ENCODE results near the gene CD2. TPM values are rescaled to one million over a fixed set of nuclear protein-coding genes. Genes with fewer than 3 reads are reported as not detected.

Gene CD2
- total RNA-seq, 2 experiments from 2014 or later, result 291 TPM

DNA sequence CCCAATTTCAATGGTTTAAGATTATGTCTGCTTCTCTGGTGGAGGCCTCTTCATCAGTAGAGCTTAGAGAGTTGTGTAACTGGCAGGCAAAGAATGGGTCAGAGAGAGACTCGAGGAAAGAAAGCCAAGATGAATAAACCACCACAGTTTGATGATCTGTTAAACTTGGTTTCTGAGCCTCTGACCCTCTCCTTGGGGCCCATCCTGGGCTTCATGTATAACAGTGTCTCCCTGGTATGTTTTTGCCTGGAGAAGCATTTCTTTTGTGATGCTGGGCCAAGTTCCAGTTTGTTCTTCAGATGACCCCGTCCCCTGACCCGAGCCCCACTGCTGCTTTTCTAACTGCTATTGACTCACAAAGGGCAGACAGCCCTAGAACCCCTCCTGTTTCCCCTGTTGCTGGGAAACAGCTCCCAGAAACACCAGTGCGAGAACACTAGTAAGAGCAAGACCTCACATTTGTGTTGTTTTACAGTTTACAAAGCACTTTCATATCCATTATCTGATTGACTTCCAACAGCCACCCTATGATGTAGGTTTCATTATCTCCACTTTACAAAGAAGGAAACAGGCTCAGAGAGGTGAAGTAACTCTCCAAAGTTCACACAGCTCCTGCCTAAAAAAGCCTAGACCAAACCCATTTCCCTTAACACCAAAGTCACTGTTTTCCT, 9.0 kb downstream of the CD2 start:
- Mint-ChIP-seq H3K4me1 (peaks cover 79% of the 10 kb centered on the region), H3K27ac (peak overlapping the region; percentile 99), H3K9me3 (no peaks in the 10 kb centered on the region), H3K36me3 (peaks cover 97% of the 10 kb centered on the region), H3K4me3 (peak overlapping the region; percentile 78), H3K27me3 (peaks cover 7% of the 10 kb centered on the region)
- DNase-seq, result peak; percentile 73

DNA sequence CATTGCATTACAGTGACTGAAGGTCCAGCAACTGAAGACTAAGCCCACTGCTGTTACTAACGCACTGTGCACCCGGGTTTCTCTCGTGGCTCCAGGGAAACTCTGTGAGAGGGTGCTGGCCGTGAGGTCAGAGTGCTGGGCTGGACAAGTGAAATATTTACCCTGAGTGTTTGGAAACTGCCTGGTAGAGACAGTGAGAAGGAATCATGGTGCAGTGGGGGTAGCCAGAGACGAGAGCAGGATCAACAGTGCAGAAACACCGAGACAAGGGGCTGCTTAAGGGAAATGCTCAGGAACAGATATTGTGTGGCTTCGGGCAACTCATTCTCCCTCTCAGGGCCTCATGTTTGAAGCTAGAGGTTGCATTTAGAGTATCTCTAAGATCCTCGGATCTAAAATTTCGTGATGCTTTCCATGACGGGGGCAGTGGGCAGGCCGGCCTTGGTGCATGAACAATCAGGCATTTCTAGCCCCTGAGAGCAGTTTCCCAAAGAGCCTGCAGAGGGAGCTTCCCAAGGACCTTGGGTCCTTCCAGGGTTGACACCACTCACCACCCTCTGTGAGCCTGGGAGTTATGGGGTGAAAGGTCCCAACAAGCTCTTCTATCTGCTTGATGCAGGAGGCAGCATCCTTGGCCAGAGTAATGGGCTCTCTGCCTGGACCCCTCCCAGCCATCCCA, 9.7 kb downstream of the CD2 start:
- peak; percentile 78 for DNase-seq
- Mint-ChIP-seq H3K9me3 (no peaks in the 10 kb centered on the region), H3K27me3 (peaks cover 7% of the 10 kb centered on the region), H3K27ac (peak overlapping the region; percentile 99), H3K36me3 (peaks cover 97% of the 10 kb centered on the region), H3K4me1 (peaks cover 85% of the 10 kb centered on the region), H3K4me3 (peak overlapping the region; percentile 78)

DNA sequence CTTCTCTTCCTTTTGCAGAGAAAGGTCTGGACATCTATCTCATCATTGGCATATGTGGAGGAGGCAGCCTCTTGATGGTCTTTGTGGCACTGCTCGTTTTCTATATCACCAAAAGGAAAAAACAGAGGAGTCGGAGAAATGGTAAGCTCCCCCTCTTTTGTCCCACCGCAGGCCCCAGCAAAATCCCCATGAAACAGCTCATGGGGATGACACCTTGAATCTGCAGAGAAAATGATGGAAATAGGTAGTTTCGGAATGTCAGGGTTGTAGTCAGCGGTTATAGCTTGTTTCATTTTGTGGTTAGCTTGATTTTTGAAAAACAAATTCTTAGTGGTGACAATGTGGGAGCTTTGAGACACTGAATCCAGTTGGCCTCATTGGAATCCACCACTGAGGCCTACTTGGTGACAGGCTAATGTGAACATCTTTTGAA, 10.3 kb downstream of the CD2 start:
- H3K9me3 Mint-ChIP-seq, result no peaks in the 10 kb centered on the region
- peaks cover 7% of the 10 kb centered on the region for H3K27me3 Mint-ChIP-seq
- peak overlapping the region; percentile 78 for H3K4me3 Mint-ChIP-seq
- peaks cover 91% of the 10 kb centered on the region for H3K4me1 Mint-ChIP-seq
- H3K27ac Mint-ChIP-seq, result peak overlapping the region; percentile 99
- H3K36me3 Mint-ChIP-seq, result peaks cover 97% of the 10 kb centered on the region
- peak; percentile 79 for DNase-seq

DNA sequence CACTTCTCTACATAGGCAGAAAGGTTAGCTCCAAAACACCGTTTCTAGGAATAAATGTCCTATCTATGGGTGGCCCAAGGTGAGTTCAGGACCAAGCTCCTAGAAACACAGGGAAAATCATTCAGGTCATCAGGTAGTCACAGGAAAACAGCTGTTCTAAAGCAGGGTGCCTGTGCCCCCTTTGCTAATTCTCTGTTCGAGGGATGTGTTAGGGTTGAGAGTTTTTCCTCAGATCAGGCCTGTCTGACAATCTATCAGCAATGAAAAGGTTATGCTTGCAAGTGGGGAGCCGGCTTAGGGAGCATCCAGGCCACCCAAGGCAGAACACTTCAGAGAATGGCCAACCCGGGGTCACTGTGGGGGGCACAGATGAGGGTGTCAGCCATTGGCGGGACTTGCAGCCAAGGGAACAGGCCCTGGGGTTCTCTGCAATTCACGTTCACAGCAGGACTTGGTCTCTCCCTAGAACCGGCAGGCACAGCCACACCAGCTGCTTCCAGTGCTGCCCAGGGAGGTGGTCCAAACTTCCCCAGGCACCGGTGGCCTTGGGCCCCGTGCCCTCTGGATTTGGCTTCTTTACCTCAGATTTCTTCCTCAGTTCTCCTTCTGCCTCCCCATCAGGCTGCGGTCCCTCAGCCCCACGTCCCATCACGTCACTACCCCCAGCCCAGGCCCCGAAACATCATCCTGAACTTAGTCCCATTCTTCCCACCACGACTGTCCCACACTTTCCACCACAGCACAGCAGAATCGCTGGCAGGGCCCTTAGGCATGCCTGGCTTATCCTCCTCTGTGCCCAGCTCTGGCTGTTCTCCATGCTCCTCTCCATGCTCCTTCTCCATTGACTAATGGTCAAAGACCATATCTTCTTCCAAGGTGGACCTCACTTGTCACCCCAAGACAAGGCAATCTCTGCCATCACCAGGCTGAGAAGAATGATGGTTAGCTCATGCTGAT, 11.0 kb downstream of the CD2 start:
- peaks cover 7% of the 10 kb centered on the region for H3K27me3 Mint-ChIP-seq
- no peak for DNase-seq
- peaks cover 95% of the 10 kb centered on the region for H3K4me1 Mint-ChIP-seq

DNA sequence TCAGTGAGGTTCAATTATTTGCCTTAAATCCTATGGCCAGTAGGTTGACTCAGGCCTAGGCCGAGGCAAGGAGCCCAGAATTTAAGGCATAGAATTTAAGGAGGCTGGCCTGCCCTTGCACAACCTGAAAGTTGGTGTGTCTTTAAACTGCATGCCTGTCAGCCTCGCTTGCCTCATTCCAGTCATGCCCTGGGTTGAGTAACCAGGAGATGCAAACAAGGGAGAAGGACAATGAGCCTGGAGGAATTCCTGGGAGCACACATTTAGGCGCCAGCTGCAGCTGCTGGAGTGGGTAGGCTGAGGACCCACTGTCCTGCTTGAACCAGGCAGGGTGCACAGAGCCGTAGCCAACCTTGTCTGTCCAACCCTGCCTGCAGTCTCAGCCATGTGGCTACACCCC, 11.7 kb downstream of the CD2 start:
- DNase-seq, result no peak
- peaks cover 94% of the 10 kb centered on the region for H3K4me1 Mint-ChIP-seq
- peaks cover 7% of the 10 kb centered on the region for H3K27me3 Mint-ChIP-seq
- H3K4me3 Mint-ChIP-seq, result peak overlapping the region; percentile 78
- peaks cover 88% of the 10 kb centered on the region for H3K36me3 Mint-ChIP-seq
- H3K27ac Mint-ChIP-seq, result peak overlapping the region; percentile 99
- H3K9me3 Mint-ChIP-seq, result no peaks in the 10 kb centered on the region

More for the DNA sequence above, 11.0 kb downstream of the CD2 start:
- Mint-ChIP-seq H3K9me3 (no peaks in the 10 kb centered on the region), H3K27ac (peak overlapping the region; percentile 99), H3K36me3 (peaks cover 96% of the 10 kb centered on the region), H3K4me3 (peak overlapping the region; percentile 78)

DNA sequence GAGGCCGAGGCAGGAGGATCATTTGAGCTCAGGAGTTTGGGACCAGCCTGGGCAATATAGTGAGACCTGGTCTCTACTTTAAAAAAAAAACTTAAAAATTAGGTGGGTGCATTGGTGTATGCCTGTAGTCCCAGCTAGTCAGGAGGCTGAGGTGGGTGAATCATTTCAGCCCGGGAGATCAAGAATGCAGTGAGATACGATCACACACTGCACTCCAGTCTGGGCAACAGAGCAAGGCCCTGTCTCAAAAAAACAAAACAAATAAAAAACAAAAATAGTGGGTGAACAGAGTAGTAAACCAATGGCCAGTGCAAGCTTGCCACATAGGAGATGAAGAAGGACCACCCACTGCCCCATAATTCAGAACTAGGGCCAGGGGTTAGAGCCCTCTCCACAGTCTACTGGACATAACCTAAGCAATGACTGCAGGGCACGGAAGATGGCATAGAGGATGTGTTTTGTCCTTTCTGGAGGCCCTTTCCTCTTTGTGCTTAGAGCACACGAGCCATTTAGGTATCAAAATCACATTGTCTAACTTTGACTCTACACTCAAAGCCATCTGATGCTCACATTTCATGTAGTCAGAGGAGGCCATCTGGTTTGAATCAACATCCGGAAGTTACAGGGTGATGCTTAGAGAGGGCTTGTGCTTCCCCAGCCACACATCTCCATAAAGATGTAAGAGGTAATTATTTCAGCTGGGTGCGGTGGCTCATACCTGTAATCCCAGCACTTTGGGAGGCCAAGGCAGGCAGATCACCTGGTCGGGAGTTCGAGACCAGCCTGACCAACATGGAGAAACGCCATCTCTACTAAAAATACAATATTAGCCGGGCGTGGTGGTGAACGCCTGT, 12.6 kb downstream of the CD2 start:
- no peak for DNase-seq
- H3K4me3 Mint-ChIP-seq, result peak overlapping the region; percentile 78
- H3K27ac Mint-ChIP-seq, result peak overlapping the region; percentile 99
- H3K9me3 Mint-ChIP-seq, result no peaks in the 10 kb centered on the region
- H3K36me3 Mint-ChIP-seq, result peaks cover 85% of the 10 kb centered on the region
- peaks cover 7% of the 10 kb centered on the region for H3K27me3 Mint-ChIP-seq
- peaks cover 94% of the 10 kb centered on the region for H3K4me1 Mint-ChIP-seq

DNA sequence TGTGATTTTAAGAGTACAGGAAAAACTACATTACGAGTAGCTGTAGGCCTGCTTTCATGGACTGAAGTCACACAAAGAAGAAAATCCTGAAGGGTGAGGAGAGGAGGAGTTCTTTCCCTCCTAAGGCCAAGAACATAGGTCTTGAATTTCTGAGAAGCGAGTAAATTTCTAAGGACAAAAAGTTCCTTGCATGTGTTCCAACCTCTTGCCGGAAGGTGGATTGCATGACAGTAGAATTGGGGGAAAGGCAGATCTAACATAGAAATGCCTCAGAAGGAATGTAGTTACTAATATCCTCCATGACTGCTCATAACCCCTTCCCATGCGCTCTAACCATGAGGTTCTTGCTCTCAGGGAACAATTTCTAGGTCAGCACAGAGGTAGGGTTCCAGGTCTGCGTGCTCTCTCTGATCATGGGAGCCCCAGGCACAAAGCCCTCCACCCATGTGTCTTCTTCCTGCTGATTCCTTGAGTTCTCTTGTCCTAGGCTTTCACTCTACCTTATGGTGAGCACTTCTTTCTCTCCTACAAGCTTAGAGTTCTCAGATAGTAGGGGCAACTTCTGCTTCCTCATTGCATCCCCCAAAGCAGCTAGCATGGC, 13.7 kb downstream of the CD2 start:
- H3K4me3 Mint-ChIP-seq, result peak overlapping the region; percentile 78
- H3K9me3 Mint-ChIP-seq, result peaks cover 5% of the 10 kb centered on the region
- peaks cover 94% of the 10 kb centered on the region for H3K4me1 Mint-ChIP-seq
- peaks cover 85% of the 10 kb centered on the region for H3K36me3 Mint-ChIP-seq
- no peak for DNase-seq
- H3K27ac Mint-ChIP-seq, result peak overlapping the region; percentile 99
- peaks cover 7% of the 10 kb centered on the region for H3K27me3 Mint-ChIP-seq

DNA sequence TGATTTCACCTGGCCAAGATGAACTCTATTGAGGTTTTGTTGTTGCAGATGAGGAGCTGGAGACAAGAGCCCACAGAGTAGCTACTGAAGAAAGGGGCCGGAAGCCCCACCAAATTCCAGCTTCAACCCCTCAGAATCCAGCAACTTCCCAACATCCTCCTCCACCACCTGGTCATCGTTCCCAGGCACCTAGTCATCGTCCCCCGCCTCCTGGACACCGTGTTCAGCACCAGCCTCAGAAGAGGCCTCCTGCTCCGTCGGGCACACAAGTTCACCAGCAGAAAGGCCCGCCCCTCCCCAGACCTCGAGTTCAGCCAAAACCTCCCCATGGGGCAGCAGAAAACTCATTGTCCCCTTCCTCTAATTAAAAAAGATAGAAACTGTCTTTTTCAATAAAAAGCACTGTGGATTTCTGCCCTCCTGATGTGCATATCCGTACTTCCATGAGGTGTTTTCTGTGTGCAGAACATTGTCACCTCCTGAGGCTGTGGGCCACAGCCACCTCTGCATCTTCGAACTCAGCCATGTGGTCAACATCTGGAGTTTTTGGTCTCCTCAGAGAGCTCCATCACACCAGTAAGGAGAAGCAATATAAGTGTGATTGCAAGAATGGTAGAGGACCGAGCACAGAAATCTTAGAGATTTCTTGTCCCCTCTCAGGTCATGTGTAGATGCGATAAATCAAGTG, 14.3 kb downstream of the CD2 start:
- Mint-ChIP-seq H3K9me3 (peaks cover 11% of the 10 kb centered on the region), H3K4me1 (peaks cover 94% of the 10 kb centered on the region), H3K27ac (peak overlapping the region; percentile 99), H3K36me3 (peaks cover 85% of the 10 kb centered on the region), H3K4me3 (peak overlapping the region; percentile 78), H3K27me3 (peaks cover 7% of the 10 kb centered on the region)
- no peak for DNase-seq

DNA sequence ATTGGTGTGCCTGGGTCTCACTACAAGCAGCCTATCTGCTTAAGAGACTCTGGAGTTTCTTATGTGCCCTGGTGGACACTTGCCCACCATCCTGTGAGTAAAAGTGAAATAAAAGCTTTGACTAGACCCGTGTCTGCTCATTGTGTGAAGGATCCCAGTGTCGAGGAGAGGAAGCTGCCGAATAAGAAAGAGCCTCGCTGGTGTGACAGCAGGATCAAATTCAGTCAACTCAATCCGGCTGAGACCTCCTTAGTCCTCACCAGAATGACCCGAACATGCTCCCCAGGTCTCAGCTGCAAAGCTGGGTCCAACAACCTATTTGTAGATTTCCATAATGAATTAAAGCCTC, 14.8 kb downstream of the CD2 start:
- H3K36me3 Mint-ChIP-seq, result peaks cover 86% of the 10 kb centered on the region
- no peak for DNase-seq
- H3K4me1 Mint-ChIP-seq, result peaks cover 91% of the 10 kb centered on the region
- H3K27ac Mint-ChIP-seq, result peak overlapping the region; percentile 99
- peaks cover 12% of the 10 kb centered on the region for H3K9me3 Mint-ChIP-seq
- peak overlapping the region; percentile 78 for H3K4me3 Mint-ChIP-seq
- peaks cover 7% of the 10 kb centered on the region for H3K27me3 Mint-ChIP-seq

DNA sequence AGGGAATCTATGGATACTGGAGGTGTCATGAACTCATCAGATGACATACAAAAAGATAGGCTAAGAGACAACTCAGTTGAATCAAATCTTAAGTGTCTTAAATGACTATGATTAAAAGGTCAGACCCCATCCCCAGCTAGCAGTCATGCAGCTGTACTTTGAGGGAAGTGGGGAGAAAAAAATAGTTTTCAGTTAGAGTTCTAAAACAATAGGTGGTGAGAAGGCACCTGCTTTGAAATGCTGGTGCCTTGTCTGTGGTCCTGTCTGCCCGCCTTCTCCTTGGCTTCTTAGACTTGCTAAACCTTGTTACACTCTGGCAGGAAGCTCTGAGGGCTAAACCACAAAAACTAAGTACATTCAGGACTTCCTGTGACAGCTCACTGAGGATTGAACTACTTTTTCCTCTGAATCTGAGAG, 15.3 kb downstream of the CD2 start:
- peaks cover 91% of the 10 kb centered on the region for H3K4me1 Mint-ChIP-seq
- peaks cover 86% of the 10 kb centered on the region for H3K36me3 Mint-ChIP-seq
- peaks cover 4% of the 10 kb centered on the region for H3K27me3 Mint-ChIP-seq
- H3K27ac Mint-ChIP-seq, result peak overlapping the region; percentile 99
- peak; percentile 73 for DNase-seq
- peak overlapping the region; percentile 78 for H3K4me3 Mint-ChIP-seq
- H3K9me3 Mint-ChIP-seq, result peaks cover 17% of the 10 kb centered on the region

DNA sequence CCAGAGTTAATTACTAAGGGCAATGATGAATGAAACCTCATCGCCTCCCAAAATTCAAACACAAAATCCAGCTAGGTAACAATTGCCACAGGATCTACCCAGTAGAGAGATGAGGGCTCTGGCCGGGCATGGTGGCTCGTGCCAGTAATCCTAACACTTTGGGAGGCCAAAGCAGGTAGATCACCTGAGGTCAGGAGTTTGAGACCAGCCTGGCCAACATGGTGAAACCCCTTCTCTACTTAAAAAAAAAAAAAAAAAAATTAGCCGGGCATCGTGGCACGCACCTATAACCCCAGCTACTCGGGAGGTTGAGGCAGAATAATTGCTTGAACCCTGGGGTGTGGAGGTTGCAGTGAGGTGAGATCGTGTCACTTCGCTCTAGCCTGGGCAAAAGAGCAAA, 15.8 kb downstream of the CD2 start:
- H3K27me3 Mint-ChIP-seq, result no peaks in the 10 kb centered on the region

DNA sequence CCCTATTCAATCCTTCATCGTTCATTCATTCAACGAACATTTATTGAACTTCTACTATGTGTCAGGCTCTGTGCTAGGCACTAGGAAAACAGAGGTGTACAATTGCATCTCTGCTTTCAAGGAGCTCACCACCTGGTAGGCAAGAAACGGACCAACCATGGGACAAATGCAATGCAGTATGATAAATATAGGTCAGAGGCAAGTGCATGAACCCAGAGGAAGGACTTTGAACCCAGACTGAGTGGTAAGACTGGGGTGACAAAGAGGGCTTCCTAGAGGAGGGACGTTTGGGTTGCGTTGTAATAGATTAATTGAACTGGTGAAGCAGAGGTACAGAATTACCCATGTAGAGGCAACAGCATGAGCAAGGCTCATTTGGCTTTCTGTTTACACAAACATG, 16.4 kb downstream of the CD2 start:
- Mint-ChIP-seq H3K27me3 (no peaks in the 10 kb centered on the region), H3K27ac (peak overlapping the region; percentile 99), H3K9me3 (peaks cover 20% of the 10 kb centered on the region), H3K4me1 (peaks cover 81% of the 10 kb centered on the region), H3K36me3 (peaks cover 86% of the 10 kb centered on the region), H3K4me3 (peak overlapping the region; percentile 67)
- no peak for DNase-seq

More for the DNA sequence above, 15.8 kb downstream of the CD2 start:
- peak overlapping the region; percentile 99 for H3K27ac Mint-ChIP-seq
- peaks cover 18% of the 10 kb centered on the region for H3K9me3 Mint-ChIP-seq
- H3K36me3 Mint-ChIP-seq, result peaks cover 86% of the 10 kb centered on the region
- peaks cover 87% of the 10 kb centered on the region for H3K4me1 Mint-ChIP-seq
- no peak for DNase-seq
- peak overlapping the region; percentile 67 for H3K4me3 Mint-ChIP-seq

DNA sequence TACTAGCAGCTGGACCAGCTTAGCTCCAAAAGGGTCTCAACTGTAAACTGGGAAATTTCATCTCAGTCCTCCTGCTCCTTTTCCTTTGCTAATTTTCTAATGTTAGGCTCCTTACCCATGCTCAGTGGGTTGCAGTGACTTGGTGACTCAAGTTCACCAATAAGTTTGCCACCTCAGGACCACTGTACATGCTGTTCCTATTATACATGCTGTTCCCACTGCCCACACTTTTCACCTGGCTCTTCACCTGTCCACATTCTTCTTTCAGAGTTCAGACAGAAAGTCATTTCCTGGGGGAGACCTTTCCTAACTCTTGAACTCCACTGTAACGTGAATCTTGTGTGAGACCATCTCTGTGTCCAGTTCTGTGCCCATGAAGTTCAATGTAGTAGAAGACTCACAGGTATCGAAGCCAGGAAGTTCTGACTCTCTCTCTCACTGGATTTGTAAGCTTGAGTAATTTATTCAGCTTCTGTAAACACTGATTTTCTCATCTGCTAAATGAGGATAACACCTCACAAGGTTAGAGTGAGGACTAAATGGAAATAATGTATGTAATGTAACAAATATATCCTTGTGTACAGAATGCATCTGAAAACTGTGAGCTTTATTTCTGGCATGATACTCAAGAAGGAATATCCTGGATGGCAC, 17.9 kb downstream of the CD2 start:
- Mint-ChIP-seq H3K27me3 (no peaks in the 10 kb centered on the region), H3K27ac (peak overlapping the region; percentile 99), H3K36me3 (peaks cover 82% of the 10 kb centered on the region), H3K9me3 (peaks cover 30% of the 10 kb centered on the region), H3K4me1 (peaks cover 74% of the 10 kb centered on the region), H3K4me3 (peak overlapping the region; percentile 49)
- DNase-seq, result no peak

Data from activated naive CD8-positive, alpha-beta T cell treated with anti-CD3 and anti-CD28 coated beads for 36 hours (primary cell).